H1 (cell line): Measurements from ENCODE around the gene NR2C2. TPM values are rescaled to one million over a fixed set of nuclear protein-coding genes. Genes with fewer than 3 reads are reported as not detected.

Experiments used
- BCL11A ChIP-seq, 2 experiments: IDR thresholded peaks; one replicate each; pipeline ENCODE4 v1.6.1; 2011; ENCODE audit warnings: low read depth in 2 of 2, low read length in 2 of 2, mild to moderate bottlenecking in 2 of 2
- CHD7 ChIP-seq: fragments of 300-600 bp; sonication (generic); IDR thresholded peaks from 2 replicates; pipeline ENCODE4 v1.7.1; 2012; ENCODE audit warnings: low read length, moderate library complexity, mild to moderate bottlenecking, inconsistent platforms; ENCODE audit not compliant: insufficient replicate concordance
- HDAC2 ChIP-seq, 2 experiments: fragments of 300-600 bp in 1 of 2; sonication (generic) in 1 of 2; IDR thresholded peaks; 2 replicates each; pipeline ENCODE4 v1.6.1; 2011 to 2012; ENCODE audit warnings: low read depth in 2 of 2, low read length in 2 of 2, mild to moderate bottlenecking in 2 of 2, moderate library complexity in 2 of 2, borderline replicate concordance in 1 of 2, inconsistent platforms in 1 of 2
- PHF8 ChIP-seq: fragments of 200-600 bp; sonication (generic); conservative IDR thresholded peaks from 2 replicates; pipeline ENCODE4 v1.7.1; 2012; ENCODE audit warnings: low read depth, mild to moderate bottlenecking, inconsistent platforms, low read length, moderate library complexity
- SIX5 ChIP-seq: IDR thresholded peaks from 2 replicates; pipeline ENCODE4 v1.6.1; 2011; ENCODE audit warnings: mild to moderate bottlenecking, low read depth, low read length
- SUZ12 ChIP-seq: fragments of 200-600 bp; sonication (generic); IDR thresholded peaks from 2 replicates; pipeline ENCODE4 v1.6.1; 2012; ENCODE audit warnings: mild to moderate bottlenecking, inconsistent platforms, low read length, moderate library complexity, mixed read lengths
- ZNF274 ChIP-seq: IDR thresholded peaks from 2 replicates; pipeline ENCODE4 v1.7.0; 2012; ENCODE audit warnings: low read length, borderline replicate concordance; ENCODE audit errors: extremely low read depth
- polyA plus RNA-seq, 7 experiments: library from polyadenylated mRNA; depleted of rRNA in 3 of 7; stranded (reverse) in 5 of 7; unstranded in 2 of 7; fragments of >200 nt in 5 of 7; fragments of 200-250 nt in 2 of 7; gene quantifications; 1 replicate in 5 of 7; 2 replicates in 1 of 7; 4 replicates in 1 of 7; pipeline versions ENCODE4 v1.2.1 to v1.2.3, GENCODE V29; 2011 to 2013; ENCODE audit warnings: missing spikeins in 2 of 7, mixed read lengths in 2 of 7
- total RNA-seq: library from RNA; stranded (reverse); fragmentation: NEBNext Ultra II Directional; extraction: Animal tissue kit (Norgen Biotek cat#: 25700); gene quantifications from 2 replicates; pipeline ENCODE4 v1.2.1, GENCODE V29; 2021

Gene NR2C2
- total and polyA plus RNA-seq, 2 of the 8 experiments (the other 6 are each of a cell fraction or from before 2014, with no cell fraction given), result 16.6 to 44.4 TPM

GRCh38 chr3:15041950-15042349, 94.6 kb downstream of the NR2C2 start (continued):
- TF ChIP-seq CHD7 (no peak), BCL11A (IDR thresholded peaks at IDR 0.05; ENCODE audit: low read depth in 2 of 2, low read length in 2 of 2) (no peak), ZNF274 (no peak), HDAC2 (IDR thresholded peaks at IDR 0.05; ENCODE audit: borderline replicate concordance in 1 of 2, low read depth in 2 of 2, low read length in 2 of 2) (no peak), SIX5 (no peak), PHF8 (no peak), SUZ12 (no peak)
- TF ChIP-seq, all 59 proteins: peak for 1
